Measurements from ENCODE around the gene CTTN.

The CTTN gene

GRCh38 chr11:70473873-70474690 is 75.8 kb downstream of the CTTN start:
- no peak overlapping the region for H3K27ac Mint-ChIP-seq
- H3K27me3 Mint-ChIP-seq = peaks cover 5 to 36% of the 10 kb centered on the region in 2 donors
- H3K9me3 Mint-ChIP-seq = no peaks in the 10 kb centered on the region
- DNase-seq = no peak
- ATAC-seq (replicated peaks) = no peak
- no peaks in the 10 kb centered on the region for H3K36me3 Mint-ChIP-seq (ENCODE audit: insufficient read depth)
- H3K4me1 Mint-ChIP-seq (ENCODE audit: low read depth in 2 of 2) = no peaks in the 10 kb centered on the region
- H3K4me3 Mint-ChIP-seq = no peak overlapping the region

DNA sequence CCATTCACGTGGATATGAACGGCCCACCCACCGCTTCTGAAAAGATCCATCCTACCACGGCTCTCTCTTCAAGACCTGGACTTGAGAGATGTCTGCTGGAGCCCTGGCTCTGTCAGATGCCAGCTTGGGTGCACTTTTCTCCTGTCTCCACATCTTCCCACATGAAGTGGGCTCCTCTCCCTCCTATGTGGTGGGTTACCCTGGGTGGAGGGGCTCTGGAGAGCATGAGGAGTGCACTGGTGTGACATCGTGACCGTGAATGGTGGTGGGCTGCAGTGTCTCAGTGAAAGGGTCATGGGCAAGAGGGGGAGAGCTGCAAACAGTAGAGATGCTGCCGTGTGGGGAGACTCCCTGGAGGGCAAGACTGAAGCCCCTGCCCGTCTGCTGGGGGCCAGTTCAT is 76.4 kb downstream of the CTTN start:
- no peaks in the 10 kb centered on the region for H3K36me3 Mint-ChIP-seq (ENCODE audit: insufficient read depth)
- H3K9me3 Mint-ChIP-seq = no peaks in the 10 kb centered on the region
- H3K27me3 Mint-ChIP-seq = peaks cover 5 to 36% of the 10 kb centered on the region in 2 donors
- DNase-seq (no peak), ATAC-seq (replicated peaks) (no peak)
- H3K4me1 Mint-ChIP-seq (ENCODE audit: low read depth in 2 of 2) = no peaks in the 10 kb centered on the region
- H3K27ac Mint-ChIP-seq = no peak overlapping the region
- no peak overlapping the region for H3K4me3 Mint-ChIP-seq

- Mint-ChIP-seq H3K27me3 (peaks cover 5 to 36% of the 10 kb centered on the region in 2 donors), H3K4me3 (no peak overlapping the region), H3K4me1 (ENCODE audit: low read depth in 2 of 2) (no peaks in the 10 kb centered on the region), H3K27ac (no peak overlapping the region), H3K36me3 (ENCODE audit: insufficient read depth) (no peaks in the 10 kb centered on the region), H3K9me3 (no peaks in the 10 kb centered on the region)
- ATAC-seq (replicated peaks) (no peak), DNase-seq (no peak)
These were observed 78.3 kb downstream of the CTTN start for GRCh38 chr11:70476669-70477068.

DNA sequence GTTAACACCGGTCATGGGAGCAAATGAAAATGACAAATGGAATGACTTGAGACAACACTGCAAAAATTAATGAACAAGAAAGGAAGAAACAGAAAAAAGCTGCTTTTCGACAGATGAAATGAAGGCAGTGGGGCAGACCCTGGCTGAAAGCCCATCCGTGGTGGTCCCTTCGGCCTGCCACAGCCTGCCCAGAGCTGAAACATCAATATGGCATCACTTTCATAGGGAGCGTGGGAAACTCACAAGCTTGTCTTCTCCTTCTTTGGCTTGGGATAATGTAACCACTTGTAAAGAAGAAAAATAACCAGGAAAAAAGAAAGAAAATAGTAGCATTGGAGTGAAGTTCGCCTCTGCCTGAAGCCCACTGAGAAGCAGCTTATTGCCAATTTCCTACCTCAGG is 78.8 kb downstream of the CTTN start:
- no peaks in the 10 kb centered on the region for H3K9me3 Mint-ChIP-seq
- DNase-seq (no peak), ATAC-seq (replicated peaks) (no peak)
- H3K27me3 Mint-ChIP-seq = peaks cover 5 to 30% of the 10 kb centered on the region in 2 donors
- no peaks in the 10 kb centered on the region for H3K4me1 Mint-ChIP-seq (ENCODE audit: low read depth in 2 of 2)
- H3K4me3 Mint-ChIP-seq = no peak overlapping the region
- H3K36me3 Mint-ChIP-seq (ENCODE audit: insufficient read depth) = no peaks in the 10 kb centered on the region
- H3K27ac Mint-ChIP-seq = no peak overlapping the region

GRCh38 chr11:70477609-70478008 is 79.3 kb downstream of the CTTN start:
- H3K4me3 Mint-ChIP-seq = no peak overlapping the region
- H3K36me3 Mint-ChIP-seq (ENCODE audit: insufficient read depth) = no peaks in the 10 kb centered on the region
- H3K9me3 Mint-ChIP-seq = no peaks in the 10 kb centered on the region
- no peak overlapping the region for H3K27ac Mint-ChIP-seq
- no peak for ATAC-seq (replicated peaks)
- no peaks in the 10 kb centered on the region for H3K4me1 Mint-ChIP-seq (ENCODE audit: low read depth in 2 of 2)
- H3K27me3 Mint-ChIP-seq = peaks cover 4 to 26% of the 10 kb centered on the region in 2 donors
- no peak for DNase-seq

DNA sequence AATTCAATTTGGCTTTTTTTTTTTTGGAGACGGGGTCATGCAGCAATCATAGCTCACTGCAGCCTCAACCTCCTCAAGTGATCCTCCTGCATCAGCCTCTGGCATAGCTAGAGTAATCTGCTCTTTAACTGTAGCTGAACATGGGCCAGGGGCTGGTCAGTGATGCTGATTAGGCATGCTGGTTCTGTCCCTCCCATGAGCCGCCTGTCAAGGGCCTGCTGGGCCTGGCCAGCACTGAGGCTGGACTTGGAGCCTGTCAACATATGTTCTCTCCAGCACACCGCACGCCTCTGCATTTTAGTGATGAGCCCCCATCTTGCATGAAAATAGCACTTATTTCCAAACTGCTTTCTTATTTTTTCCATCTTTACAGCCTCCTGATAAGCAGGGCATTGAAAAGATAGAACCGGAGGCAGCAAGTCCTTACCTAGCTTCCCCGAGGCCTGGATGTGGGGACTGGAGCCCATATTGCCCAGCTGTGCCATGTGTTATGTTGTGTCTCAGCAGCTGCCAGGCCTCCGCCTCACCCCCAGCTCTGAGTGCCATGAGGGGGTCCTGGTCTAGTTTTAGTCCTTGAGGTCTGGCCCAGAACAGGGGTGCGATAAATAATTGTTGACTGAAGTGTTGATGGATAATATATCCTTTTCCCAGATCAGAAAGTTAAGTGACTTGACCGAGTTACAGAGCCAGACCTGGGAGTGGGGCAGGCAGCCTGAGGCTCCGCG is 80.0 kb downstream of the CTTN start:
- Mint-ChIP-seq H3K36me3 (ENCODE audit: insufficient read depth) (peaks cover 2% of the 10 kb centered on the region), H3K27ac (no peak overlapping the region), H3K4me1 (ENCODE audit: low read depth in 2 of 2) (no peaks in the 10 kb centered on the region), H3K9me3 (no peaks in the 10 kb centered on the region), H3K4me3 (no peak overlapping the region), H3K27me3 (peaks cover 0 to 19% of the 10 kb centered on the region in 2 donors)
- no peak for ATAC-seq (replicated peaks)
- DNase-seq = no peak

- Mint-ChIP-seq H3K36me3 (ENCODE audit: insufficient read depth) (peaks cover 2% of the 10 kb centered on the region), H3K27ac (no peak overlapping the region), H3K9me3 (no peaks in the 10 kb centered on the region), H3K4me3 (no peak overlapping the region), H3K27me3 (peaks cover 7 to 21% of the 10 kb centered on the region in 2 donors), H3K4me1 (ENCODE audit: low read depth in 2 of 2) (no peaks in the 10 kb centered on the region)
- no peak for DNase-seq
- ATAC-seq (replicated peaks) = no peak
These were observed 82.4 kb downstream of the CTTN start for GRCh38 chr11:70480711-70481110.

- H3K9me3 Mint-ChIP-seq = no peaks in the 10 kb centered on the region
- H3K4me3 Mint-ChIP-seq = no peak overlapping the region
- DNase-seq = no peak
- H3K27me3 Mint-ChIP-seq = peaks cover 7 to 15% of the 10 kb centered on the region in 2 donors
- ATAC-seq (replicated peaks) = no peak
- H3K4me1 Mint-ChIP-seq (ENCODE audit: low read depth in 2 of 2) = no peaks in the 10 kb centered on the region
- no peak overlapping the region for H3K27ac Mint-ChIP-seq
- H3K36me3 Mint-ChIP-seq (ENCODE audit: insufficient read depth) = peaks cover 2% of the 10 kb centered on the region
These were observed 83.5 kb downstream of the CTTN start for GRCh38 chr11:70481625-70482528.

DNA sequence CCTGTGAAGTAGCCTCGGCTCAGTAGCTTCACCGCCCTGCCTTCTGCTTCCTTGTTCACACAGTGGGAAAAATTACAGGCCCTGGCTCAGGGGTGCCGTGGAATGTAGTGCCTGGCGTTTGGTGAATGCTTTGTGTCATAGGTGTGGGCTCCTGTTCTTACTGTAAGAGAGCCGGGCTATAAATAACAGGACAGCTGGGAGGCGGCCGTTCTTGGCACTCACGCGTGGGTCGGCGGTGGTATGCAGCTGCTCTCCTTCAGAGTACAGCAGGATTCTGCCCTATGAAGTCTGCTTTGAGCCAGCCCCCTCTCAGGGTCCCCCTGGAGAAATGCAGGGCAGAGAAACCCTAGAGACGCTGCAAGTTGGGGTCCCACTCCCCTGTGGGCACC is 84.2 kb downstream of the CTTN start:
- Mint-ChIP-seq H3K27ac (no peak overlapping the region), H3K4me3 (no peak overlapping the region), H3K9me3 (no peaks in the 10 kb centered on the region), H3K4me1 (ENCODE audit: low read depth in 2 of 2) (no peaks in the 10 kb centered on the region), H3K36me3 (ENCODE audit: insufficient read depth) (peaks cover 2% of the 10 kb centered on the region), H3K27me3 (peaks cover 7 to 11% of the 10 kb centered on the region in 2 donors)
- DNase-seq (no peak), ATAC-seq (replicated peaks) (no peak)

DNA sequence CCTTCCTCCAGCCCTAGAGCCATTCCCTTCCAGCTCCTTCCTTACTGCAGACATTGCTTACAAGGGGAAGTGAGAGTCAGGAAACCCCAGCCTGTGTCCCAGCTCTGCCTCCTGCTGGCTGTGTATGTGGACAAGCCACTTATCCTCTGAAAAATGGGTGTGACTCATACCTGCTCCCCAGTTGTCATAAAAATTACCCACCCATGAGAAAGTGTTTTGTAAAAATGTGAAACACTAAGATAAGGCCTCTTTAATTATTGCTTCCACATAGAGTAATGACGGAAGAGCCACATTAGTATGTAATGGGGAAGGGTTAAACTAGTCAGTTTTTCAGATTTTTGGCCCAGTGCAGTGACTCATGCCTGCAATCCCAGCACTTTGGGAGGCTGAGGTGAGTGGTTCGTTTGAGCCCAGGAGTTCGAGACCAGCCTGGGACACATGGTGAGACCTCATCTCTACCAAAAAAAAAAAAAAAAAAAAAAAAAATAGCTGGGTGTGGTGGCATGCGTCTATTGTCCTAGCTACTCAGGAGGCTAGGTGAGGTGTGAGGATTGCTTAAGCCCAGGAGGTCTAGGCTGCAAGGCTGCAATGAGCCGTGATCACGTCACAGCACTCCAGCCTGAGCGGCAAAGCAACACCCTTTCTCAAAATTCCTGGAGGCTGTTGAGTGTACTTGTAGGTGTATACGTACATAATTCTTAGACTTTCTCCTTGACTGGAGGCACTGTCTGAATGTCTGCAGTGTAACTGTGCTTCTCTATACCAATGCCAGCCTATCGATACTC is 84.9 kb downstream of the CTTN start:
- DNase-seq (no peak), ATAC-seq (replicated peaks) (no peak)
- peaks cover 7 to 11% of the 10 kb centered on the region in 2 donors for H3K27me3 Mint-ChIP-seq
- peaks cover 2% of the 10 kb centered on the region for H3K36me3 Mint-ChIP-seq (ENCODE audit: insufficient read depth)
- H3K4me1 Mint-ChIP-seq (ENCODE audit: low read depth in 2 of 2) = no peaks in the 10 kb centered on the region
- H3K9me3 Mint-ChIP-seq = no peaks in the 10 kb centered on the region
- no peak overlapping the region for H3K27ac Mint-ChIP-seq
- H3K4me3 Mint-ChIP-seq = no peak overlapping the region

- H3K27ac Mint-ChIP-seq = no peak overlapping the region
- H3K9me3 Mint-ChIP-seq = no peaks in the 10 kb centered on the region
- ATAC-seq (replicated peaks) (no peak), DNase-seq (no peak)
- peaks cover 2% of the 10 kb centered on the region for H3K36me3 Mint-ChIP-seq (ENCODE audit: insufficient read depth)
- H3K4me1 Mint-ChIP-seq (ENCODE audit: low read depth in 2 of 2) = no peaks in the 10 kb centered on the region
- H3K4me3 Mint-ChIP-seq = no peak overlapping the region
- H3K27me3 Mint-ChIP-seq = peaks cover 7 to 11% of the 10 kb centered on the region in 2 donors
These were observed 85.6 kb downstream of the CTTN start for GRCh38 chr11:70483917-70484316.

DNA sequence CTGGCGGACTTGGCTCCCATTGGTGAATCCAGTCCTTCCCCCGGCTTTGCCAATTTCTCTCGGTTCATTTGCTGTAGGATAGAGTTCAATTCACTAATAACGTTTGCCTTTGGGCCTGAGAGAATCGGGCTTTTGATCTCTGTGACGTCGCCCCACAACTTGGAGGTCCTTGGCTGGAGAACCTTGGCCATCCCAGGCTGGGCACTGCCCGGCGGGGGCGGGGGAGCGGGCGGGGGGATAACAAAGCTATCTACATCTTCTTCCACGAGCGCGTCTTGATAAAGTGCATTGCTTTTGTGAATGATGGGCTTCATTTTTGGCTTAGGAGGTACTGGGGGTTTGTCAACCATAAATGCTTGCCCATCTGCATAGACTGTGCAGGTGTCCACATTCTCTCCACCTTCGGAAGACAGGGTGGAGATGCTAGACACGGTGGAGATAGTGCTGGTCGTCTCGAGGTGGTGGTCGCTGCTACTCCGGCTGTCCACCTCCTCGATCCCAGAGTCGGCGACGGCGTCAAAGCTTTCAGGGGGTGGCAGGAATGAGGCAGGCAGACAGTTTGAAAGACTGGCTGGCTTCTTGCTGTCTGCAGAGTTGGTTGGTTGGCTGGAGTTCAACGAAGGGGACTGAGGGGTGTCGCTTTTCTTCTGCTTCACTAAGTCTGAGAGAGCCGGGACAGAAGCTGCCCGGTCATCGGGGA is 87.1 kb downstream of the CTTN start:
- DNase-seq (no peak), ATAC-seq (replicated peaks) (no peak)
- no peaks in the 10 kb centered on the region for H3K9me3 Mint-ChIP-seq
- H3K4me1 Mint-ChIP-seq (ENCODE audit: low read depth in 2 of 2) = no peaks in the 10 kb centered on the region
- no peak overlapping the region for H3K27ac Mint-ChIP-seq
- H3K4me3 Mint-ChIP-seq = no peak overlapping the region
- H3K27me3 Mint-ChIP-seq = peaks cover 7 to 11% of the 10 kb centered on the region in 2 donors
- H3K36me3 Mint-ChIP-seq (ENCODE audit: insufficient read depth) = peaks cover 2% of the 10 kb centered on the region

Measured in effector memory CD8-positive, alpha-beta T cell (primary cell).